MCF 10A (cell line): ENCODE data around the gene ANXA6. TPM values are rescaled to one million over a fixed set of nuclear protein-coding genes. Genes with fewer than 3 reads are reported as not detected.

Experiments used
- BruUV-seq: library from RNA; stranded (reverse); fragments of 400-500 nt; replicated peaks from 2 replicates; lab custom pipeline; 2021; lab: Mats Ljungman, UMichigan
- CTCF ChIA-PET: fragments of 300-600 bp; sonication (Branson Sonifier 250); formaldehyde crosslinking; extraction: SDS; loops from one replicate; lab custom pipeline; 2021; ENCODE audit warnings: antibody characterized with exemption, inconsistent platforms; lab: Yijun Ruan, JAX
- POLR2A ChIA-PET: fragments of 300-600, 350-650 bp; sonication (Branson Sonifier 250); formaldehyde crosslinking; extraction: SDS; loops from one replicate; lab custom pipeline; 2020; ENCODE audit warnings: antibody characterized with exemption, inconsistent platforms; lab: Yijun Ruan, JAX
- DNase-seq: peaks from one replicate; pipeline ENCODE4 v3.0.0-alpha.2; 2018; ENCODE audit not compliant: unreplicated experiment
- H3K27ac Mint-ChIP-seq: one replicate; pipeline ENCODE4 v1.8.0; 2022; ENCODE audit warnings: mild to moderate bottlenecking, low read depth, mixed read lengths; ENCODE audit not compliant: unreplicated experiment
- H3K27me3 Mint-ChIP-seq: one replicate; pipeline ENCODE4 v1.8.0; 2022; ENCODE audit warnings: mixed read lengths; ENCODE audit not compliant: insufficient read depth, unreplicated experiment
- H3K36me3 Mint-ChIP-seq: one replicate; pipeline ENCODE4 v1.8.0; 2022; ENCODE audit warnings: mild to moderate bottlenecking, moderate library complexity, mixed read lengths; ENCODE audit not compliant: insufficient read depth, unreplicated experiment
- H3K4me1 Mint-ChIP-seq: one replicate; pipeline ENCODE4 v1.8.0; 2022; ENCODE audit warnings: mixed read lengths; ENCODE audit not compliant: insufficient read depth, unreplicated experiment
- H3K4me3 Mint-ChIP-seq: one replicate; pipeline ENCODE4 v1.8.0; 2022; ENCODE audit warnings: mild to moderate bottlenecking, moderate library complexity, mixed read lengths; ENCODE audit not compliant: unreplicated experiment
- H3K9me3 Mint-ChIP-seq: one replicate; pipeline ENCODE4 v1.8.0; 2022; ENCODE audit warnings: mixed read lengths; ENCODE audit not compliant: unreplicated experiment
- intact Hi-C: fragments of 100-400 bp; cut with micrococcal nuclease; formaldehyde crosslinking; loops from 2 replicates; pipeline ENCODE4 v1.14.1; 2022
- total RNA-seq: library from RNA; stranded (reverse); gene quantifications from 2 replicates; pipeline ENCODE4 v1.2.3, GENCODE V29; 2022
- TF ChIP-seq, protein P1 (sequence below): fragments of 200-600 bp; IDR thresholded peaks from one replicate; pipeline ENCODE4 v1.8.0; 2022; ENCODE audit warnings: antibody characterized with exemption, mild to moderate bottlenecking; ENCODE audit not compliant: unreplicated experiment

The ANXA6 gene
- total RNA-seq, 1 experiment from 2014 or later = 2.6 TPM

DNA sequence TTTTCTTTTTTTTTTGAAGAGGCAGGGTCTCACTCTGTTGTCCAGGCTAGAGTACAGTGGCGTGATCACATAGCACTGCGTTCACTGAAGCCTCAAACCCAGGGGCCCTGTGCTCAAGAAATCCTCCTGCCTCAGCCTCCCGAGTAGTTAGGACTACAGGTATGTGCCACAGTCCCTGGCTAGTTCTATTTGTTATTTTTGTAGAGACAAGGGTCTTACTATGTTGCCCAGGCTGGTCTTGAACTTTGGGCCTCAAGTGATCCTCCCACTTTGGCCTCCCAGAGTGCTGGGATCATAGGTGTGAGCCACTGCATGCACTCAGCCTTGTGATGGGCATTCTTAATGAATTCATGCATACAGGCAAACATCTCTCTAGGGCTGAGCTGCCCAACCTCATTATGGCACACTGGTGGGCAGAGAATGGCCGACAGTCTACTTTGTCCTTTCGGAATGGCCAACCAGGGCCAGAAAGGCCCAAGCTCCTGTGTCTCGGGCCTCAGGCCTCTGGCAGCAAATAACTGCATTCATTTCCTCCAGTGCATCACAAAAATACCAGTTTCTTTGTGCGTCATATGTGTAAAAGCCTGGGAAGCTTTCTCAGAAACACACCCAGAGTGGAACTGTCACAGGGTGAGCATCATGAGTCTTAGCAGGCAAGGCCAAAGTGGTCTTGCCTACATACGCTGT is 27.2 kb downstream of the ANXA6 start:
- intact Hi-C loops = no loop called here
- BruUV-seq = no TSS peak
- Mint-ChIP-seq H3K9me3 (no peaks in the 10 kb centered on the region), H3K4me1 (peaks cover 6% of the 10 kb centered on the region), H3K27ac (no peak overlapping the region), H3K36me3 (no peaks in the 10 kb centered on the region), H3K27me3 (peaks cover 11% of the 10 kb centered on the region), H3K4me3 (no peak overlapping the region)
- TF ChIP-seq, protein P1, sequence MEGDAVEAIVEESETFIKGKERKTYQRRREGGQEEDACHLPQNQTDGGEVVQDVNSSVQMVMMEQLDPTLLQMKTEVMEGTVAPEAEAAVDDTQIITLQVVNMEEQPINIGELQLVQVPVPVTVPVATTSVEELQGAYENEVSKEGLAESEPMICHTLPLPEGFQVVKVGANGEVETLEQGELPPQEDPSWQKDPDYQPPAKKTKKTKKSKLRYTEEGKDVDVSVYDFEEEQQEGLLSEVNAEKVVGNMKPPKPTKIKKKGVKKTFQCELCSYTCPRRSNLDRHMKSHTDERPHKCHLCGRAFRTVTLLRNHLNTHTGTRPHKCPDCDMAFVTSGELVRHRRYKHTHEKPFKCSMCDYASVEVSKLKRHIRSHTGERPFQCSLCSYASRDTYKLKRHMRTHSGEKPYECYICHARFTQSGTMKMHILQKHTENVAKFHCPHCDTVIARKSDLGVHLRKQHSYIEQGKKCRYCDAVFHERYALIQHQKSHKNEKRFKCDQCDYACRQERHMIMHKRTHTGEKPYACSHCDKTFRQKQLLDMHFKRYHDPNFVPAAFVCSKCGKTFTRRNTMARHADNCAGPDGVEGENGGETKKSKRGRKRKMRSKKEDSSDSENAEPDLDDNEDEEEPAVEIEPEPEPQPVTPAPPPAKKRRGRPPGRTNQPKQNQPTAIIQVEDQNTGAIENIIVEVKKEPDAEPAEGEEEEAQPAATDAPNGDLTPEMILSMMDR = no peak
- DNase-seq = no peak
- ChIA-PET POLR2A (interaction anchor here (0.6 to 1.1 kb wide), 2 partner anchors 20 to 228 kb away, joined by 3 read pairs; no protein-coding TSS in a partner anchor), CTCF (interaction anchor here (0.6 to 29.6 kb wide), 12 partner anchors 9 to 201 kb away, joined by 3 to 1587 read pairs (median 10); partner anchors contain the start of genes CCDC69 and TNIP1)

DNA sequence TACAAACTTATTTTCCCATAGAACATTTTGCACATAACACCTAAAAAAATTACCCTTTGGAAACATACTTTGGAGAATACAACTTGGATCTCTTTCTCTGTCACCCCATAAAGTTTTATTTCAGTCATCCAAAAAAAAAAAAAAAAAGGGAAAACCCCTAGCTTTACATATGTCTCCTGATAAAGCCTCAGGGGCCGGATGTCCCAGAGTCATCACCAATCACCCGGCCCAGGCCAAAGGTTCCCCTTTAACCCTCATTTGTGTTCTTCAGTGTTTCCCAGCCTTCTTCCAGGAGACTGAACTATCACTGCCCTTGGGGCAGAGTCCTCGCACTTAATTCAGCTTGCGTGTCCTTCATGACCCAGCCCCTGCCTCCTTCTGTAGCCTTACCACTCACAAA is 28.8 kb downstream of the ANXA6 start:
- intact Hi-C loops = loop anchor here (10.0 kb wide), 3 partner anchors 396 to 616 kb away; no protein-coding TSS in a partner anchor
- Mint-ChIP-seq H3K27me3 (peaks cover 20% of the 10 kb centered on the region), H3K4me3 (no peak overlapping the region), H3K4me1 (peaks cover 12% of the 10 kb centered on the region), H3K27ac (no peak overlapping the region), H3K9me3 (no peaks in the 10 kb centered on the region), H3K36me3 (no peaks in the 10 kb centered on the region)
- no TSS peak for BruUV-seq
- ChIA-PET CTCF (interaction anchor here (0.6 to 29.6 kb wide), 10 partner anchors 8 to 455 kb away, joined by 3 to 1587 read pairs (median 24); partner anchors contain the start of genes CCDC69 and TNIP1), POLR2A (interaction anchor here (1.1 kb wide), 1 partner anchor 21 kb away, joined by 3 read pairs; no protein-coding TSS in a partner anchor)
- TF ChIP-seq, protein P1 = no peak
- DNase-seq = no peak

DNA sequence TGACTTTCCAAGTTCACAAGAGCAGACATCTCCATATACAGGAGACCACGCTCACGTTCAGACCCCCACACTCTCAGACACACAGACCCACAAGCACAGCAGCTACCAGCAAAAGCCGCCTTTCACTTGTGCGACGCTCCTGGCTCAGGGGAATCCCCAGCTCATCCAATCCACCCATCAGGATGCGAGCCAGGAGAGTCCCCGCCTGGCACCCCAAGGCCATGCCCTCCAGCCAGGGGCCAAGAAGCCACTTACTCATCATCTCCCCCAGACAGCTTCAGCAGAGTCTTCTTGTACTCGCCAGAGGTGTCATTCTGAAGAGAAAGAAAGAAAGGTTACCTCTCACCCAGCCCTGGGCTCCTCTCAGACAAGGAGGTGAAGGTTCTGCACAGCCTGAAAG is 29.7 kb downstream of the ANXA6 start:
- H3K4me1 Mint-ChIP-seq = peaks cover 12% of the 10 kb centered on the region
- H3K27ac Mint-ChIP-seq = no peak overlapping the region
- POLR2A ChIA-PET = no interaction called here
- intact Hi-C loops = loop anchor here (10.0 kb wide), 3 partner anchors 397 to 617 kb away; no protein-coding TSS in a partner anchor
- H3K27me3 Mint-ChIP-seq = peaks cover 21% of the 10 kb centered on the region
- TF ChIP-seq, protein P1 = no peak
- DNase-seq = no peak
- H3K36me3 Mint-ChIP-seq = no peaks in the 10 kb centered on the region
- no peaks in the 10 kb centered on the region for H3K9me3 Mint-ChIP-seq
- CTCF ChIA-PET = interaction anchor here (0.5 to 29.6 kb wide), 16 partner anchors 11 to 1687 kb away, joined by 3 to 1587 read pairs (median 16); partner anchors contain the start of gene TNIP1
- no peak overlapping the region for H3K4me3 Mint-ChIP-seq
- BruUV-seq = no TSS peak

DNA sequence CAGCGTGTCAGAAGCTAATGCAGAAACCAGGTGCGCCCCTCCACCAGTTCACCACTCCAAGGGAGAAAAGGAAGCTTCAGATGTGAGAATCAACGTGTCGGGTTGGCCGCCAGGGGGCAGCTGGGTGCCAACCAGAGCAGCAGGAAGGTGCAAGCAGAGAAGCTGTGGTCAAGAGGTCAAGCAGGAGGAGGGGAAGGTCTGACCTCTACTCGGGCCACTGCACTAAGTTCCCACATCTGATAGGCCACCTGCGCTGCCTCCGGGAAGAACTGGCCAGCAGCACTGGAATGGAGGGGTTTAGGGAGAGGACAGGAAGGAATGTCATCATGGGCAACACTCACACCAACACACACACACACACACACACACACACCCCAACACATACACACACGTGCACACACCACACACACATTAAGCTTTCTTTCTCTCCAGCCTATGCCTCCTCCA is 31.4 kb downstream of the ANXA6 start:
- DNase-seq = peak; percentile 76
- Mint-ChIP-seq H3K9me3 (no peaks in the 10 kb centered on the region), H3K27ac (no peak overlapping the region), H3K27me3 (peaks cover 21% of the 10 kb centered on the region), H3K4me1 (peaks cover 12% of the 10 kb centered on the region), H3K36me3 (no peaks in the 10 kb centered on the region), H3K4me3 (no peak overlapping the region)
- ChIA-PET CTCF (interaction anchor here (0.6 to 29.6 kb wide), 102 partner anchors 10 to 1563 kb away, joined by 3 to 1587 read pairs (median 5); partner anchors contain the start of genes ANXA6, CCDC69, GM2A and SLC36A1), POLR2A (interaction anchor here (0.7 to 2.3 kb wide), 7 partner anchors 10 to 948 kb away, joined by 3 to 14 read pairs (median 5); partner anchors contain the start of gene GM2A)
- BruUV-seq = no TSS peak
- TF ChIP-seq, protein P1 = peak; percentile 91
- intact Hi-C loops = loop anchor here (1.0 to 10.0 kb wide), 7 partner anchors 38 to 619 kb away; no protein-coding TSS in a partner anchor
